OCI-M2 (cell line): ENCODE results near the gene LEO1.

Experiments used
- DNase-seq: peaks from one replicate; lab custom pipeline; 2025; ENCODE audit not compliant: unreplicated experiment; lab: John Stamatoyannopoulos, UW

Gene LEO1

DNA sequence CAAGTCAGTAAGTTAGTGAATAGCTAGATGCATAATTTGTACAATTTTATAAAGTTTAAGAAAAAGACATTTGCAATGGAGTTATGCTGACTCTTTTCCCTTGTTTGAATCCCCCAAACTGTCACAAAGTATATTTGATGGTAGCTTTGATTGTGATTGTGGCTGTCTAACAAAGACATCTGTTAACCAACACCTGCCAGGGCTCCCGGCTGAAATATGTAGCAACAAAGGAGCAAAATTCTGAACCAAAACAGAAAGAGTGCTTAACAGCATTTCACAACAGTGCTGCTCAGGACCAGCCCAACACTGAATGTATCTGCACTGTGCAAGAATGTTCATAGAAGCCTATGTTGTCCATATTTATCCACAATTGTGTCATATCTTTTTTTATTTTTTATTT lies 39.4 kb downstream of the LEO1 start:
- DNase-seq = no peak

DNA sequence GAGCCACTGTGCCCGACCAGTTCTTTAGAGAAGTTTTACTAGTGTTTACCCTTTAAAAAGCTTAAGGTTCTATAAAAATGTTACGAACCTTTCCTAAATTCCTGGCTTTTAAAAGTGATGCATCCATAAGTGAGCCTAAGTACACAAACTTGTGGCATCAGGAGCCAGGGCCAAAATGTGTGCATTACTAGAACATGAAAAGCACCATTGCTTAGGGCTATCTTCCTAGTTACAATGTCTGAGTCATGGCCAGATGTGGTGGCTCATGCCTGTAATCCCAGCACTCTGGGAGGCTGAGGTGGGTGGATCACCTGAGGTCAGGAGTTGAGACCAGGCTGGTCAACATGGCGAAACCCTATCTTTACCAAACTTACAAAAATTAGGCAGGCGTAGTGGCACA lies 39.9 kb downstream of the LEO1 start:
- DNase-seq = no peak

DNA sequence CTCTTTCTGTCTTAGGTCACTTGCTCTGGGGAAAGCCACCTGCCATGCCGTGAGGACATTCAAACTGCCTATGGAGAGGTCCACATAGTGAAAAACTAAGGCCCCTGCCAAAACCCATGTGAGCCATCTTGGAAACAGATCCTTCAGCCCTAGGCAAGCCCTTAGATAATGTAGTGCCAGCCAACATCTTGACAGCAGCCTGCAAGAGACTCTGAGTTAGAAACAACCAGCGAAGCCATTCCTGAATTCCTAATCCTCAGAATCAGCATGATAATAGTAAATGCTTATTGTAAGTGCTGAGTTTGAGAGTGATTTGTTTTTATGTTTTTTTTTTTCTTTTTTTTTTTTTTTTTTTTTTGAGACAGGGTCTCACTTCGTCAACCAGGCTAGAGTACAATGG lies 40.6 kb downstream of the LEO1 start:
- DNase-seq = no peak

DNA sequence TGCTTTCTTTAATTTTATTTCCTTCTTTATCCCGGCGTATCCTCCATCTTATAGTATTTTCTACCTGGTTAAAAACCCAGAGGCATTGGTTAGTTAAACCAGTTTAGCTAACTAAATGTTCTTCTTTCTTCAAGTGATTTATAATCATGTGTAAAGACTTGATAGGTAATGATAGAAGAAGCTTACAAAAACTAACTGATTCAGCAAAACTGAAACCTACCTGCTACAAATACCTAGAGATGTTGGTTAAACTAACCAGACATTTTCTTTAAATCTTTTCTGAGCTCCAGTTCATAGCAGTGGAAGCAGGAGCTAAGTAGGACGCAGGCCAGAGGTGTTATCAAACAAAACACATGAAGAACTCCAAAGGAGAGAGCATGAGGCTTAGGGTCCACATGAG lies 44.8 kb downstream of the LEO1 start:
- DNase-seq = no peak

DNA sequence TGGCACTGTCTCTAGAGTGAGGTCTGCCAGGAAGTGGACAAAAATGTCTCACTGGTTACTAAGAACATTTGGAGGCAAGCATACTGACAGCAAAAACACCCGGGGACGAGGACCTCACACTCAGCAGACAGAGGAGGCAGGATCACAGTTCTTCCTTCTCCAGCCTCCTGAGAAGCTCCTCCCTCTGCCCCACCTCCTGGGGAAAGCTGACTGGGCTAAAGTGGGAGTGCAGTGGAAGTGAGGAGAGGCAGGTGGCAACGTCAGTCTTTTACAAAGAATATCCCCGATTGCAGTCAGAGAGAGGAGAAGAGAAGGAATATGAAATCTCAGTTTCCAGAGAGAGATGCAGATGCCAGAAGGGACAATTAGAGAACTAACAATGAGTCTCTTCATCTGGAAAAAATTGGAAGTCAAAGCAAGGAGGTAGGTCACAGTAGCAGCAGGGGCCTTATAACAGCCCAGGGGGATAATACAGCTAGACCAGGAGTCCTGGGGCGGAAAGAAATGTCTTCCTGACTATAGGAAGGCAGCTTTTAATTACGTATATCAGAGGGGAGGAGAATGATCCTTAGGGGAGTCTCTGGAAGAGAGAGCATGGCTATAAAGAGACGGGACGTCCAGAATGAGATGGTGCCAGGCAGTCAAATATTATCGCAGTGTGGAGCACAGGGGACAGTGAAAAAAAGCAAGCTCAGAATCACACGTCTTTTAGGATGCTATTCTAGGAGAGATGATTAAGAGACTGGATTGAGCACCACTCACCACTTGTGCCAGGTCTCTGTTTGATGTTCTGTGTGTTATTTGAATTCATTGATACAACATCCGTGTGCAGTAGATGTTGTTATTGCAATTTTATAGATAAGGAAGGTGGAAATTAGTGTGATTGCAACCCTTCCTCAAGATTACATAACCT lies 47.2 kb downstream of the LEO1 start:
- no peak for DNase-seq

DNA sequence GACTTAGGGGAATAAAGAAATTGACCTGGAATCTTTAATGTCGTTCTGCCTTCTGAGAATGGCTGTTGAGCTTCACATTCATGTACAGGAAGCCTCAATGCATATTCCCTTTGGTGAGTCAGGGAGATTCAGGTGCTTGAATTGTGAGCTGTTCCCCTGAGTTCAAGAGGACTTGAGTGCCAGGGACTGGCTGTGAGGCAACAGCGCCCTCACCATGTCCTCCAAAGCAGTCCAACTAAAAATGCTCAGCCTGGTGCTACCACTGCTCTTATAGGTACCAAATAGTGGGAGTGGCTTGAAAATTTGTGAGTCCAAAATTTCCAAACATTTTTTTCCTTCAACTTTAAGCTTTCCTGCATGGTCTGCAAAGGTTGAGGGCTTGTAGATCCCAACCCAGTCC lies 54.1 kb downstream of the LEO1 start:
- no peak for DNase-seq

DNA sequence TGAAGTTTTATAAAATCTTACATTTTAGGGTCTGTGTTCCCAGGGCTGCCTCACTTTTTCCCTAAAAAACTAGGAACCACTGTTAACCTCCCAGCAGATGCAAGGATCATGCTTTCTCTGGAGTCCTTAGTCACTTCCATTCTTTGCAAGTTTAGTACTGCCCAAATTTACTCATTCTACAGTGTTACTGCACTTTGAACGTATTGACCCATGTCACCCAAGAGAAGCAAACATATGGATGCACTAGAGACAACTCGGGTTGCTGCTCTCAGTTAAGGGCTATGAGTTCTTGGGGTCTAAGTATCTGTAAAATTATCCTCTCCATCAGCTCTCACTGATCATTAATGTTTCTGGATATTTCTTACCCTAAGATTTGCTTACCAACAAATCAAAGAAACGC lies 59.0 kb downstream of the LEO1 start:
- DNase-seq = no peak

DNA sequence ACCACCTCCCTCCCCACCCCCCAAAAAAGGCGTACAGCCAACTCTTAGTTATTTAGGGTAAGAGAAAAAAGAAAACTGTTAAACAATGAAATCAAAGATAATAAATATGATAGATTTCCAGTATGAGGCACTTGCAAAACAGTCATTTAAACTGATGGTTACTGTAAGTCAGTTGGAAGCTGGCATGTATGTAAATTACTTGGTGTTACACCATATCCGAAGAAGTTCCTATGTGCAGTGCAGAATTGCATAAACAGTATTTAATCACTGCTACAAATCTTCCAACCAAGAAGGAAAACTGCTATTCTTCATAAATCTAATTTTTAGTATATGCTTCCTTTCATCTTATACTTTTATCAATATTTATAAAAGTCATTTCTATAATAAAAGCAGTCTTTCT lies 62.0 kb downstream of the LEO1 start:
- no peak for DNase-seq

DNA sequence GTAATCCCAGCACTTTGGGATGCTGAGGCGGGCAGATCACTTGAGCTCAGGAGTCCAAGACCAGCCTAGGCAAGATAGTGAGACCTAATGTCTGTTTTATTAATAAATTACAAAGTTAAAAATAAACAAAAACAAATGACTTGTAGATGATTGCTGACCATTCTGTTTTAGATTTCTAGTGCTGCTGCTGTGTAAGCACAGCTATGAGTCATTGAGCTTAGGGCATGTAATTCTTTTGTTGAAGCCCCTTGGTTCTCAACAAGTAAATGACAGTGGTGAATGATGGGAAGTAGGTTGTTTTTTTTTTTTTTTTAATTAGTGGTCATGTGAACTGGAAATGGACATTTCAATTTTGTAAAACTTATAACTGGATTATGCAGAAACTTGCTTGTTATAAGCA lies 63.3 kb downstream of the LEO1 start:
- DNase-seq = no peak

DNA sequence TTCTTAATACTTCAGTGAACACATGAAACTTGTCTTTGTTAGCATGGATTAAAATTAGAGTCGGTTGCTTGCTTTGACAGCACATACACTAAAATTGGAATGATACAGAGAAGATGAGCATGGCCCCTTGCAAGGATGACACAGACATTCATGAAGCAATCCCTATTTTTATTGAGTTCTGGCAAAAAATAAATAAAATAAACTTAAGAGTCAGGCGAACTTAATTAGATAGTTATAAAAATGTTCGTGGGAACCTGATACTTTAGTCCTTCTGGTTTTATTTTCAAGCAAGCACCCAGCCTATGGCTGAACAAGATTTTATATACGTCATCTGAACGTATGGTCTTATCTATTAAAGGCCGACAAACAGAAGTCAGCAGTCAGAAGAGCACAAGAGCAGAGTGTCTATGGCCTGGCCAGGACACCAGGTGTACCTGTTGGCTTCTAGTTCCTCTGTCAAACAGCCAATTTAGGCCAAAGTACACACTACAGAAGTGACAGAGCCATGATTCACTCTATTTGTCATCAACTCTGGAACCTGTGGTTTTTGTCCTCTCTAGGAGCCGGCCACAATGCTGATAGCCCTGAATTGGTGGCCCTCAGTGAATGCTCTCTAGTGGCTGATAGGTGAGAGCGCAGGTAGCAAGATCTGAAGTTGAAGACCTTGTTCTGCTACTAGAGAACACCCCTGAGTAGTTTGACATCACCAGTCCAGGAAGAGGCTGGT lies 64.3 kb downstream of the LEO1 start:
- no peak for DNase-seq

DNA sequence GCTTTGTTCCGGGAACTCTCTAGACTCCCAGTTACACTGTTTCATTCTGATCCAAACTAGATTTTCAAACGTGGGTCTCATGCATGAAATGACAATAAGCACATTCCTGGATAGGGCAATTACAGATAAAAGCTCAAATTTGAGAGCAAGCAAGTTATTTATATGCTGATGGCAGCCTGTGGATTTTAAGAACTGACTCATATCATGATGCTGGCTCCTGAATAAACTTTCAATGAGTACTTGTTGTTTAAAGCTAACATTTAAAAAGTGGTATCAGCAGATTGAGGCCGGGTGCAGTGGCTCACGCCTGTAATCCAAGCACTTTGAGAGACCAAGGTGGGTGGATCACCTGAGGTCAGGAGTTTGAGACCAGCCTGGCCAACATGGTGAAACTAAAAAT lies 66.6 kb downstream of the LEO1 start:
- DNase-seq = no peak

DNA sequence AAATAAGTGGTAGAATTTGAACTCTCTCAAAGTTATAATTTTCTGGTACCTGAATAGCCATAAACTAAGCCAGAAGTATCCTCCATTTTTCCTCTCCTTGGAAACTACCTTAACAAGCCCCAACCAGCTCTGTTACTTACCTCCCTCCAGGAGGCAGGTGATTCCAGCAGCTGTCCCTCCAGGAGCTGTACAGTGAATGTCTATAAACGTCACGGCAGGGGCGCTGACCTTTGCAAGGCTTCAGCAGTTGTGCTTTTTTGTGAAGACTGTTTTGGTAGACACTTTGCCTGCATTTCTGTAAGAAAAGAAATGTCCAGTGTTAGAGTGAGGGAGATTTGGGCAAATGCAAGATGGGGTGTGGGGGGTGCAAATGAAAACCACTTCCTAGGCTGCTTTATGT lies 67.2 kb downstream of the LEO1 start:
- no peak for DNase-seq

DNA sequence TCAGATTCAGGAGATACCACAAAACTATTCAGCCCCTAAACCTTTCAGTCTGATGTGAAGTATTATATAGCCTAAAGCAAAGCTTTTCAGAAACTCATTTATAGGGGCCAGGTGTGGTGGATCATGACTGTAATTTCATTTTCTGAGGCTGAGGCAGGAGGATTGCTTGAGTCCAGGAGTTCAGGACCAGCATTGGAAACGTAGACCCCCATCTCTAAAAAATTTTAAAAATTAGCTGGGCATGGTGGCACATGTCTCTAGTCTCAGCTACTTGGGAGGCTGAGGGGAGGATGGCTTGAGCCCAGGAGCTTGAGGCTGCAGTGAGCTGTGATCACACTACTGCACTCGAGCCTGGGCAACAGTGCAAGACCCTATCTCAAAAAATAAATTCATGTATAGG lies 82.1 kb downstream of the LEO1 start:
- no peak for DNase-seq

DNA sequence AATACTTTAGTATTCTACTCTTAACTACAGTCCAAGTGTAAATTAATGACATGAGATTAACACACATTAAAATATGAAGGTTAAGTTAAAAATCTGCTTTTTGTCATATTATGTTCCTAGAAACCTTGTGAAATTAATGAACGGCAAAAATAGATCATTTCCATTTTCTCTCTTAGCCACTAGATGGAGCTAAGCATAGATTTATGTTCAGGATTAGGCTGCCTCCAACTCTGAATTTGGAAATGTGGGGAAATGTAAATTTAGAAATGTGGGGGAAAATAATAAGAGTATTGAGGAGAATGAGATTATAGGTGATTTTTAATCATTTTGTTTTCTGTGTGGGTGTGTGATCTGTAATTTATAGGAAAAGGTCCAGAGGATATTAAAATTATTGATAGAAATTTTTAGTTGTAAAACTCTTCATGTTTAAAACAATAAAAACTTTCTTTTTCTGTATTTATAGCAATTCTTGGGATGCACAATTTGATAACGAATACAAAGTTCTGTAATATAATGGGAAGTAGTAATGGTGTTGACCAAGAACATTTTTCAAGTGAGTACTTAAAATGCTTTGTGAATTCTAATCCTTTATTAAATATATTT lies 82.9 kb downstream of the LEO1 start:
- DNase-seq = no peak
